Muscle layer of duodenum (tissue), 2 donors: ENCODE measurements around the gene KIF24.
"Not testable (repeated sequence)": the region's sequence is repeated elsewhere in the genome, so short reads cannot be mapped to it uniquely, and the experiment has no call there.

Experiments
- H3K27ac ChIP-seq: one replicate; pipeline ENCODE4 v1.7.0; 2013; ENCODE audit warnings: mild to moderate bottlenecking, low read length
- H3K27me3 ChIP-seq: one replicate; pipeline ENCODE4 v1.7.0; 2013; ENCODE audit warnings: low read depth, mild to moderate bottlenecking, control low read depth, low read length
- H3K36me3 ChIP-seq, 2 donors: one replicate each; pipeline ENCODE4 v1.7.0; 2013; ENCODE audit warnings: low read length in 2 of 2, control low read depth in 1 of 2, mild to moderate bottlenecking in 1 of 2; ENCODE audit not compliant: insufficient read depth in 2 of 2, control insufficient read depth in 1 of 2
- H3K4me1 ChIP-seq, 2 donors: one replicate each; pipeline ENCODE4 v1.7.0; 2013; ENCODE audit warnings: low read length in 2 of 2, mild to moderate bottlenecking in 2 of 2, control low read depth in 1 of 2, moderate library complexity in 1 of 2; ENCODE audit not compliant: insufficient read depth in 2 of 2, control insufficient read depth in 1 of 2
- H3K4me3 ChIP-seq, 2 donors: one replicate each; pipeline ENCODE4 v1.7.0; 2013; ENCODE audit warnings: low read length in 2 of 2, low read depth in 1 of 2, mild to moderate bottlenecking in 1 of 2
- H3K9me3 ChIP-seq, 2 donors: one replicate each; pipeline ENCODE4 v1.7.0; 2013; ENCODE audit warnings: low read length in 2 of 2, control low read depth in 1 of 2, mild to moderate bottlenecking in 1 of 2; ENCODE audit not compliant: control insufficient read depth in 1 of 2
- donor health status: healthy.

The KIF24 gene

GRCh38 chr9:34317436-34317835, 11.6 kb downstream of the KIF24 start:
- Histone ChIP-seq H3K4me3 (no peak overlapping the region), H3K4me1 (no peaks in the 10 kb centered on the region), H3K27ac (no peak overlapping the region), H3K9me3 (no peaks in the 10 kb centered on the region), H3K36me3 (no peaks in the 10 kb centered on the region), H3K27me3 (no peaks in the 10 kb centered on the region)

- H3K27ac ChIP-seq, result no peak overlapping the region
- H3K27me3 ChIP-seq, result no peaks in the 10 kb centered on the region
- H3K36me3 ChIP-seq, result no peaks in the 10 kb centered on the region
- H3K9me3 ChIP-seq, result no peaks in the 10 kb centered on the region
- H3K4me3 ChIP-seq, result no peak overlapping the region
- H3K4me1 ChIP-seq, result no peaks in the 10 kb centered on the region
These were observed 17.4 kb downstream of the KIF24 start for GRCh38 chr9:34311499-34312185.

- H3K4me3 ChIP-seq, result no peak overlapping the region
- no peaks in the 10 kb centered on the region for H3K4me1 ChIP-seq
- no peaks in the 10 kb centered on the region for H3K9me3 ChIP-seq
- H3K27ac ChIP-seq, result no peak overlapping the region
- H3K27me3 ChIP-seq, result no peaks in the 10 kb centered on the region
- H3K36me3 ChIP-seq, result no peaks in the 10 kb centered on the region
These were observed 18.9 kb downstream of the KIF24 start for GRCh38 chr9:34310215-34310614.

GRCh38 chr9:34308316-34308715, 20.8 kb downstream of the KIF24 start:
- H3K4me3 ChIP-seq, H3K27me3 ChIP-seq: not testable (repeated sequence)

GRCh38 chr9:34301064-34301463, 28.0 kb downstream of the KIF24 start:
- H3K4me3 ChIP-seq, H3K4me1 ChIP-seq, H3K9me3 ChIP-seq, H3K36me3 ChIP-seq, H3K27me3 ChIP-seq, H3K27ac ChIP-seq: not testable (repeated sequence)

More at GRCh38 chr9:34308316-34308715, 20.8 kb downstream of the KIF24 start:
- not testable (repeated sequence) for H3K27ac ChIP-seq, H3K4me1 ChIP-seq, H3K36me3 ChIP-seq, H3K9me3 ChIP-seq

GRCh38 chr9:34292552-34292951, 36.5 kb downstream of the KIF24 start:
- Histone ChIP-seq H3K9me3 (no peaks in the 10 kb centered on the region), H3K27ac (no peak overlapping the region), H3K4me3 (no peak overlapping the region), H3K4me1 (no peaks in the 10 kb centered on the region), H3K36me3 (no peaks in the 10 kb centered on the region), H3K27me3 (no peaks in the 10 kb centered on the region)

- no peaks in the 10 kb centered on the region for H3K36me3 ChIP-seq
- H3K4me1 ChIP-seq, result no peaks in the 10 kb centered on the region
- H3K27me3 ChIP-seq, result no peaks in the 10 kb centered on the region
- H3K27ac ChIP-seq, result no peak overlapping the region
- no peak overlapping the region for H3K4me3 ChIP-seq
- no peaks in the 10 kb centered on the region for H3K9me3 ChIP-seq
These were observed 37.6 kb downstream of the KIF24 start for GRCh38 chr9:34291423-34291822.

GRCh38 chr9:34291023-34291422, 38.0 kb downstream of the KIF24 start:
- H3K9me3 ChIP-seq, result no peaks in the 10 kb centered on the region
- H3K27ac ChIP-seq, result no peak overlapping the region
- H3K4me3 ChIP-seq, result no peak overlapping the region
- H3K36me3 ChIP-seq, result no peaks in the 10 kb centered on the region
- H3K27me3 ChIP-seq, result no peaks in the 10 kb centered on the region
- H3K4me1 ChIP-seq, result no peaks in the 10 kb centered on the region

GRCh38 chr9:34289159-34289558, 39.9 kb downstream of the KIF24 start:
- Histone ChIP-seq H3K4me3 (no peak overlapping the region), H3K9me3 (no peaks in the 10 kb centered on the region), H3K4me1 (no peaks in the 10 kb centered on the region), H3K36me3 (no peaks in the 10 kb centered on the region), H3K27me3 (no peaks in the 10 kb centered on the region), H3K27ac (no peak overlapping the region)

- H3K4me3 ChIP-seq, result no peak overlapping the region
- H3K27ac ChIP-seq, result no peak overlapping the region
- H3K27me3 ChIP-seq, result no peaks in the 10 kb centered on the region
- H3K9me3 ChIP-seq, result no peaks in the 10 kb centered on the region
- no peaks in the 10 kb centered on the region for H3K36me3 ChIP-seq
- H3K4me1 ChIP-seq, result peaks cover 0 to 6% of the 10 kb centered on the region in 2 donors
These were observed 47.0 kb downstream of the KIF24 start for GRCh38 chr9:34282096-34282495.

GRCh38 chr9:34279411-34279810, 49.7 kb downstream of the KIF24 start:
- no peaks in the 10 kb centered on the region for H3K27me3 ChIP-seq
- H3K36me3 ChIP-seq, result no peaks in the 10 kb centered on the region
- H3K9me3 ChIP-seq, result no peaks in the 10 kb centered on the region
- no peak overlapping the region for H3K27ac ChIP-seq
- H3K4me3 ChIP-seq, result no peak overlapping the region
- H3K4me1 ChIP-seq, result peaks cover 0 to 6% of the 10 kb centered on the region in 2 donors
